OCI-LY7 (cell line): Measurements from ENCODE around the gene CATSPER3.

ENCODE experiments used
- CTCF ChIP-seq: fragments of 200-600 bp; sonication (generic); conservative IDR thresholded peaks from 2 replicates; pipeline ENCODE4 v1.5.1; 2014; ENCODE audit warnings: mild to moderate bottlenecking, antibody characterized with exemption, low read length, moderate library complexity, mixed read lengths
- EZH2phosphoT487 ChIP-seq: fragments of 200-600 bp; sonication (generic); IDR thresholded peaks from 2 replicates; pipeline ENCODE4 v1.6.1; 2018; ENCODE audit warnings: low read depth, borderline replicate concordance, mild to moderate bottlenecking, mixed run types, antibody characterized with exemption, low read length, moderate library complexity, mixed read lengths

GRCh38 chr5:134976841-134977240, 9.1 kb downstream of the CATSPER3 start:
- TF ChIP-seq EZH2phosphoT487 (no peak), CTCF (no peak)
